HL-60 (cell line): ENCODE data around the gene SAC3D1.

Experiments
- DNase-seq, 2 experiments: peaks; one replicate each; pipeline ENCODE4 v3.0.0-alpha.2; 2010 to 2020; ENCODE audit warnings: low read depth in 1 of 2, low spot score in 1 of 2
- H3K27ac ChIP-seq: fragments of 250-450 bp; sonication (Bioruptor Pico); replicated peaks from 2 replicates; pipeline ENCODE4 v1.5.1; 2020; ENCODE audit warnings: mild to moderate bottlenecking, moderate library complexity
- H3K27me3 ChIP-seq: fragments of 250-450 bp; sonication (Bioruptor Pico); 2 replicates; pipeline ENCODE4 v1.5.1; 2021; ENCODE audit warnings: mild to moderate bottlenecking, moderate library complexity; ENCODE audit not compliant: insufficient read depth, poor library complexity, severe bottlenecking
- H3K4me3 ChIP-seq: replicated peaks from 2 replicates; pipeline ENCODE4 v1.5.1; 2011; ENCODE audit warnings: mild to moderate bottlenecking, control low read depth, low read length; ENCODE audit not compliant: insufficient read depth
- CTCF ChIP-seq: IDR thresholded peaks from one replicate; pipeline ENCODE4 v1.5.1; 2011; ENCODE audit warnings: low read length, control low read depth, inconsistent platforms; ENCODE audit not compliant: insufficient read depth
- GABPA ChIP-seq: IDR thresholded peaks from 2 replicates; pipeline ENCODE4 v1.6.1; 2012; ENCODE audit warnings: low read depth
- POLR2AphosphoS5 ChIP-seq: IDR thresholded peaks from 2 replicates; pipeline ENCODE4 v1.6.1; 2012; ENCODE audit warnings: low read depth
- REST ChIP-seq: IDR thresholded peaks from 2 replicates; pipeline ENCODE4 v1.6.1; 2012; ENCODE audit warnings: low read depth; ENCODE audit not compliant: insufficient replicate concordance
- SPI1 ChIP-seq: IDR thresholded peaks from 2 replicates; pipeline ENCODE4 v1.6.1; 2012; ENCODE audit warnings: low read depth, mild to moderate bottlenecking, borderline replicate concordance

Gene SAC3D1

GRCh38 chr11:65083834-65084597 is 43.0 kb downstream of the SAC3D1 start, which contains the start of the genes CDCA5 and ZFPL1:
CDCA5 (minus strand) TSS chr11:65084040; CDS start chr11:65083978, 62 bp downstream.
ZFPL1 (plus strand) TSS chr11:65084222; CDS start chr11:65084699, 477 bp downstream.
- Histone ChIP-seq H3K4me3 (peak within 1 kb of the TSS; percentile 90), H3K27ac (peak within 1 kb of the TSS; percentile 97), H3K27me3 (no peaks in the 10 kb centered on the region)
- TF ChIP-seq POLR2AphosphoS5, result peak; percentile 89
- no peak for TF ChIP-seq CTCF
- TF ChIP-seq GABPA, result peak; percentile 93
- TF ChIP-seq REST, result no peak
- peak; percentile 66; the same call in 1 of the 2 replicates for TF ChIP-seq SPI1
- DNase-seq, result peak; percentile 95

GRCh38 chr11:65084598-65085375 is 43.8 kb downstream of the SAC3D1 start:
- peak overlapping the region; percentile 97 for H3K27ac ChIP-seq
- no peak for TF ChIP-seq SPI1
- no peak for TF ChIP-seq REST
- TF ChIP-seq POLR2AphosphoS5, result no peak
- TF ChIP-seq GABPA, result no peak
- TF ChIP-seq CTCF, result no peak
- no peak for DNase-seq
- H3K4me3 ChIP-seq, result peak overlapping the region; percentile 90
- H3K27me3 ChIP-seq, result no peaks in the 10 kb centered on the region

- peak; percentile 44; the same call in 1 of the 2 replicates for TF ChIP-seq SPI1
- TF ChIP-seq GABPA, result no peak
- DNase-seq, result no peak
- peak overlapping the region; percentile 97; the same call in 1 of the 2 replicates for H3K27ac ChIP-seq
- no peak overlapping the region for H3K4me3 ChIP-seq
- H3K27me3 ChIP-seq, result no peaks in the 10 kb centered on the region
These were observed 44.4 kb downstream of the SAC3D1 start for GRCh38 chr11:65085446-65085845.

GRCh38 chr11:65086809-65087208 is 45.8 kb downstream of the SAC3D1 start:
- no peak for TF ChIP-seq POLR2AphosphoS5
- no peak for TF ChIP-seq GABPA
- no peak for TF ChIP-seq CTCF
- TF ChIP-seq SPI1, result no peak
- TF ChIP-seq REST, result no peak
- Histone ChIP-seq H3K27me3 (no peaks in the 10 kb centered on the region), H3K4me3 (no peak overlapping the region), H3K27ac (no peak overlapping the region)
- DNase-seq, result no peak
